ENCODE results near the gene FAM193A. TPM values are rescaled to one million over a fixed set of nuclear protein-coding genes. Genes with fewer than 3 reads are reported as not detected.

The FAM193A gene
- total RNA-seq, 1 donor from 2014 or later, result 31.4 TPM

DNA sequence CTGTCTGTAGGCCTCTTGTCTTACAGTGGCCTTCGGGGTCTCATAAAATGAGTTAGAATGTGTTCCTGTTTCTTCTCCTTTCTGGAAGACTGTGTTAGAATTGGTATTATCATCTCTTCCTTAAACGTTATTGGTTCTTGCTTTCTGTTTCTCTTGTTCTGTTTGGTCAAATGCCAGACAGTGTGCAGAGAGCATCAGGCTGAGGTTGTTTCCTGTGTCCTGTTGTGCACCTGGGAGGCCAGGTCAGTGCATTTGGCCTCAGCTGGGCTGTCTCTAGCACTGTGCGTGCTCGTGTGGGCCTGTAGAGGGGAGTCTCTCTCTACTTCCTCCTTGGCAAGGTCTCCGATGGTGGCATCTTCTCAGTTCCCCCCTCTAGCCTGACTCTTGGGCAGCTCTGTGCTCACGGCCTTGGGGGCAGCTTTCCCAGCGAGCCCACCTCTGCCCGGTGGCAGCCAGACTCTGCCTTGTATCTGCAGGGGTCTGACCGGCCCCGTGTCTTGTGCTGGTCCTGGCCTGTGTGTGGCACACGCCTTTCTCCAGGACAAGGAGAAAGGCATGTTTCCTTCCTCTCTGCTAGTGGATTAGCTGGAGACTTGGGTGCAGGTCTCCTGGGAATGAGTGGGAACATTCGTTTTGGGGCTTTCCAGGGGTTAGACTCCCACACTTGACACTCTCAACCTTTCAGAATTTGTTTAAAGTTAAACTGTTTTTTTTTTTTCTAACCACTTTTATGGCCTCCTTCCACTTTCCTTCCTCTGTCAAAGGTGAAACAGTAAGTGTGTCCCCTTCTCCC, 62.3 kb downstream of the FAM193A start:
- no peaks in the 10 kb centered on the region for H3K27me3 ChIP-seq
- TF ChIP-seq, protein P1, sequence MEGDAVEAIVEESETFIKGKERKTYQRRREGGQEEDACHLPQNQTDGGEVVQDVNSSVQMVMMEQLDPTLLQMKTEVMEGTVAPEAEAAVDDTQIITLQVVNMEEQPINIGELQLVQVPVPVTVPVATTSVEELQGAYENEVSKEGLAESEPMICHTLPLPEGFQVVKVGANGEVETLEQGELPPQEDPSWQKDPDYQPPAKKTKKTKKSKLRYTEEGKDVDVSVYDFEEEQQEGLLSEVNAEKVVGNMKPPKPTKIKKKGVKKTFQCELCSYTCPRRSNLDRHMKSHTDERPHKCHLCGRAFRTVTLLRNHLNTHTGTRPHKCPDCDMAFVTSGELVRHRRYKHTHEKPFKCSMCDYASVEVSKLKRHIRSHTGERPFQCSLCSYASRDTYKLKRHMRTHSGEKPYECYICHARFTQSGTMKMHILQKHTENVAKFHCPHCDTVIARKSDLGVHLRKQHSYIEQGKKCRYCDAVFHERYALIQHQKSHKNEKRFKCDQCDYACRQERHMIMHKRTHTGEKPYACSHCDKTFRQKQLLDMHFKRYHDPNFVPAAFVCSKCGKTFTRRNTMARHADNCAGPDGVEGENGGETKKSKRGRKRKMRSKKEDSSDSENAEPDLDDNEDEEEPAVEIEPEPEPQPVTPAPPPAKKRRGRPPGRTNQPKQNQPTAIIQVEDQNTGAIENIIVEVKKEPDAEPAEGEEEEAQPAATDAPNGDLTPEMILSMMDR (IDR thresholded peaks at IDR 0.05), result no peak
- TF ChIP-seq POLR2AphosphoS5 (IDR thresholded peaks at IDR 0.05; ENCODE audit: insufficient read depth in 1 of 2, low read depth in 1 of 2) (no peak), POLR2A (IDR thresholded peaks at IDR 0.05) (no peak)
- peaks cover 55% of the 10 kb centered on the region for H3K4me1 ChIP-seq
- DNase-seq (ENCODE audit: extremely low spot score in 2 of 2), result no peak
- no peak overlapping the region for H3K27ac ChIP-seq
- no peak overlapping the region for H3K4me3 ChIP-seq
- intact Hi-C loops (cut with DNase I), result no loop called here
- H3K36me3 ChIP-seq, result no peaks in the 10 kb centered on the region
- H3K9me3 ChIP-seq, result no peaks in the 10 kb centered on the region

DNA sequence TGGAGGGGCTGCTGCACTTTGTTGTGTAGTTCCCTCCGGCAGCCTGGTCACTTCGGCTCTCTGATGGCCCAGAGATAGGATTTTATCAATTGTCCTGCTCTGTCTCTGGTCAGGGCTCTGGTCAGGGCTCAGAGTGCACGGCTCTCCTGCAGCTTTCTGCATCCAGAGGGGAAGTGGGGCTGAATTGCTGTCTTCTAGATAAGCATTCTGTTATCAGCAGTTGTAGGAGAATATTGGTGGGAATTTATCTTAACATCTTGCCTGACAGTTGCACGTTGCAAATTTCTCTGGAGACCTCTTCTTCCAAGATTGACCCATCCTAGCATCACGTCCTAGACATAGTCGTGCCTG, 62.8 kb downstream of the FAM193A start:
- Histone ChIP-seq H3K36me3 (no peaks in the 10 kb centered on the region), H3K4me3 (no peak overlapping the region), H3K4me1 (peaks cover 49% of the 10 kb centered on the region), H3K27me3 (no peaks in the 10 kb centered on the region), H3K9me3 (no peaks in the 10 kb centered on the region), H3K27ac (no peak overlapping the region)
- no peak for DNase-seq (ENCODE audit: extremely low spot score in 2 of 2)
- intact Hi-C loops (cut with DNase I), result no loop called here
- TF ChIP-seq POLR2A (IDR thresholded peaks at IDR 0.05) (no peak), POLR2AphosphoS5 (IDR thresholded peaks at IDR 0.05; ENCODE audit: insufficient read depth in 1 of 2, low read depth in 1 of 2) (no peak)
- TF ChIP-seq, protein P1 (IDR thresholded peaks at IDR 0.05), result no peak

DNA sequence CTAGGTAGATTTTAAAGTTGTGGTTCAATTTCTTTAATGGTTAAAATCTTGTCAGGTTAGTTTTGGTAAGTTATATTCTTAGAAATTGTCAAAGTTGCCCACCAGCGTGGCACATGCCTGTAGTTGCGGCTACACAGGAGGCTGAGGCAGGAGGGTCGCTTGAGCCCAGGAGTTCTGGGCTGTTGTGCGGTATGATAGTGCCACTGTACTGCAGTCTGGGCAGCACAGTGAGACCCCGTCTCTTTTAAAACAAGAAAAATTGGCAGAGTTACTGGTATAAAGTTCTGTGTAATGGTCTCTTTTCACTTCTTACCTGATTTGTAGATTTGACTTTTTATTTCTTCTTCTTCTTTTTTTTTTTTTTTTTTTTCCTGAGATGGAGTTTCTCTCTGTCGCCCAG, 64.4 kb downstream of the FAM193A start:
- intact Hi-C loops (cut with DNase I), result no loop called here
- Histone ChIP-seq H3K27me3 (no peaks in the 10 kb centered on the region), H3K36me3 (no peaks in the 10 kb centered on the region), H3K4me3 (no peak overlapping the region), H3K4me1 (peaks cover 43% of the 10 kb centered on the region), H3K9me3 (no peaks in the 10 kb centered on the region), H3K27ac (no peak overlapping the region)
- no peak for DNase-seq (ENCODE audit: extremely low spot score in 2 of 2)
- TF ChIP-seq POLR2AphosphoS5 (IDR thresholded peaks at IDR 0.05; ENCODE audit: insufficient read depth in 1 of 2, low read depth in 1 of 2) (no peak), POLR2A (IDR thresholded peaks at IDR 0.05) (no peak)
- TF ChIP-seq, protein P1 (IDR thresholded peaks at IDR 0.05), result no peak

DNA sequence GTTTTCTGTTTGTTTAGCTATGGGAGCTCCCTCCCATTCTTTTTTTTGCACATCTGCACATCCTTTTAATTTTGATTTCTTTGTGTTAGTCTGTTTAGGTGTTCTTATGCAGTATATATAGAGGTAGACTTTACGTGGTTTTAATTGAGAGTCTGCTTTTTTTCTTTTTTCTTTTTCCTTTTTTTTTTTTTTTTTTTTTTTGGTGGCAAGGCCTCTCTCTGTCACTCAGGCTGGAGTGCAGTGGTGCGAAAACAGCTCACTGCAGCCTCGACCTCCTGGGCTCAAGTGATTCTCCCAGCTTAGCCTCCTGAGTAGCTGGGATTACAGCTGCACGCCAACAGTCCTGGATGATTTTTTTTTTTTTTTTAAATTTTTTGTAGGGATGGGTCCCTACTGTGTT, 68.2 kb downstream of the FAM193A start:
- Histone ChIP-seq H3K36me3 (no peaks in the 10 kb centered on the region), H3K27ac (no peak overlapping the region), H3K27me3 (no peaks in the 10 kb centered on the region), H3K4me1 (peaks cover 27% of the 10 kb centered on the region), H3K9me3 (no peaks in the 10 kb centered on the region), H3K4me3 (no peak overlapping the region)
- DNase-seq (ENCODE audit: extremely low spot score in 2 of 2), result no peak
- TF ChIP-seq POLR2AphosphoS5 (IDR thresholded peaks at IDR 0.05; ENCODE audit: insufficient read depth in 1 of 2, low read depth in 1 of 2), result no peak
- no peak for TF ChIP-seq POLR2A (IDR thresholded peaks at IDR 0.05)
- TF ChIP-seq, protein P1 (IDR thresholded peaks at IDR 0.05), result no peak
- intact Hi-C loops (cut with DNase I), result no loop called here

DNA sequence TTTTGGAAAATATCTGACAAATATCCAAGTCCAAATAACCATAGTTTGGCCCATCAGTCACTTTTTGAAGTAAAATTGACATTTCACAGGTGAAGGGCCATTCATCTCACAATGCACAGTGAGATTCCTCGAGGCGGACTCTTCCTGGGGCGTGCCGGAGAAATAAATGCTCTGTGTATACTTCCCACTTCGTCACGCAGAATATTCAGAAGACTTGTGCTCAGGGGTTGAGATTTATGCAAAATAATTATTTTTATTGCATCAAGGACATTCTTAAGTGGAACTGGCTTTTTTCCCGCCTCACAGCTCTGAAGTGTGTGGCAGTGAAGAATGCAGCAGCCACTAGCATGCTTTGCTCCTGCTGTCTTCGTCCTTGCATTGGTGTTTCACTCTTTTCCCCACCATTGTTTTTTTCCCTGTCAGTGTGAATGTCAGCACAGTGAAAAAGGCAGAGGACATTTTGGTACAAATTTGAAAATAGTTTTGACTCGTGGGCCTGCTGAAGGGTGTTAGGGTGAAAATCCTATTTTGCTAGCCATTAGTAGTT, 70.6 kb downstream of the FAM193A start:
- Histone ChIP-seq H3K4me1 (peaks cover 33% of the 10 kb centered on the region), H3K27ac (no peak overlapping the region), H3K36me3 (no peaks in the 10 kb centered on the region), H3K27me3 (no peaks in the 10 kb centered on the region), H3K9me3 (no peaks in the 10 kb centered on the region), H3K4me3 (no peak overlapping the region)
- TF ChIP-seq, protein P1 (IDR thresholded peaks at IDR 0.05), result no peak
- TF ChIP-seq POLR2A (IDR thresholded peaks at IDR 0.05), result no peak
- TF ChIP-seq POLR2AphosphoS5 (IDR thresholded peaks at IDR 0.05; ENCODE audit: insufficient read depth in 1 of 2, low read depth in 1 of 2), result no peak
- DNase-seq (ENCODE audit: extremely low spot score in 2 of 2), result no peak
- intact Hi-C loops (cut with DNase I), result no loop called here
